NCI-H774 (cell line): ENCODE data around the gene MACROH2A2.
A peak's percentile ranks its signal among the peaks of the same experiment; 100 is the strongest.
"Not testable (repeated sequence)": the region's sequence is repeated elsewhere in the genome, so short reads cannot be mapped to it uniquely, and the experiment has no call there.

ENCODE experiments used
- DNase-seq: peaks from one replicate; lab custom pipeline; 2025; lab: John Stamatoyannopoulos, UW

Gene MACROH2A2

DNA sequence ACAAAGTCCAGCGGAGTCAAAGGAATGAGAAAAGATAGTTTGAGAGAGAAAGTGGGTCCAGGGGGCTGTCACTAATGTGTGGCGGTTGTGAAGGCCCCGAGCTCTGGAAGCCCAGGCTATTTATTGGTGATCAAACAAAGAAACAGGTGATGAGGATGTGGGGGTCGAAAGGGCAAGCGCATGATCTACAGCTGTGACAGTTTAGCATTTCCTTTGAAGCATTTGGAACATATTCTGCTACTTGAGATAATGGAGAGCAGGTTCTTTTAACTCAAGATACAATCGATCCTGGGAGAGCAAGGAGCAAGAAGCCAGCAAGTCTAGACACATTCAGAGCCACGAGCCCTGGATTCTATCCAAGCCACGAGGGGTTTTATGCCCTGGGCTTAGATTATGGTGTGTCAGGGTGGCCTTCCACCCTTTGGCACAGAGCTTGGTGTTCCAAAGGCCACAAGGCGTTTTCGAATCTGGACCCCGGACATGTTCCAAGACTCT lies 48.5 kb downstream of the MACROH2A2 start:
- not testable (repeated sequence) for DNase-seq

- DNase-seq, result no peak
These were observed 49.0 kb downstream of the MACROH2A2 start for GRCh38 chr10:70101668-70102067.

GRCh38 chr10:70106958-70107791 lies 54.5 kb downstream of the MACROH2A2 start:
- no peak for DNase-seq

DNA sequence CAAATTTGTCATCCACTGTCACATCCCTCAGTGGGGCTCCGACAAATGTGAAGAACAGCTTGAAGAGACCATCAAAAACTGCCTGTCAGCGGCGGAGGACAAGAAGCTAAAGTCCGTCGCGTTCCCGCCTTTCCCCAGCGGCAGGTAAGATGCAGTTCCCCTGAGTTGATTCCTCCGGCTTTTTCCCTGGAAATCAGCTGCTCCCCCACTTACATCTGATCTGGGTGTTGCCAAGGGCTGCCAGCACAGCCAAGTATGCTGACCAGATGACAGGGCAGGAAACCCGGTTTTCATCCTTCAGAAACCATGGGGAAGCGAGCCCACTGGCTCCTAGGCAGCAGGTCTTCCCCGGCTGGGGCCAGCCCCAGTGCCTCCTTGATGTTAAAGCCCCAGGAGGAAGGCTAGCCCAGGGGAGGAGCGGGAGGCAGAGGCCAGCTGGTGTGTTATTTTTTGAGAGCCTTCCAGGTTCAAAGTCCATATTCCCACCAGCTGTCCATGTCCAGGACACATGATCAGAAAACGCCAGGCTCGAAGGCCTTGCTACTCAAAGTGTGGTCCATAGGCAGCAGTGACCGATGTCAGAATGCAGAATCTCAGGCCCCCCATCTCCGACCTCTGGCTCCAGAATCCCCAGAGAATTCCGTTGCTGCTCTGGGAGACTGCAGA lies 56.6 kb downstream of the MACROH2A2 start:
- no peak for DNase-seq

GRCh38 chr10:70111496-70111895 lies 58.9 kb downstream of the MACROH2A2 start:
- DNase-seq, result no peak

DNA sequence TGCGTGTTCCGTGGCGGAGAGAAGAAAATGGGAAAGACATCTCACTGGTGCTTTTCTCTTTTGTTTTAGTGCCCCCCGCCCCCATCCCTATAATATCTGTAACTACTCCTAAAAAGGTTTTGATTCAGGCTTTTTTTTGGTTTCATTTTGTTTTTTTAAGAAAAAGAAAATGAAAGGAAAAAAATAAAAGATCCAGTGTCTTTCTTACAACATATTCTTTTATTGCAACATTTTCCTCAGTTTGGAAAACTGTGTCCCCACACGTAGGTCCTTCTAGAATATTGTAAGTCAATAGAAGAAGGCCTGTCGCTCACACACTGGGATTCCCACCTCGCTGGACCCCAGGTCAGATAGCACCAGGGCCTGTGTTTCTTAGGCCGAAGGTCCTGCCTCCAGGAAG lies 59.4 kb downstream of the MACROH2A2 start:
- no peak for DNase-seq

DNA sequence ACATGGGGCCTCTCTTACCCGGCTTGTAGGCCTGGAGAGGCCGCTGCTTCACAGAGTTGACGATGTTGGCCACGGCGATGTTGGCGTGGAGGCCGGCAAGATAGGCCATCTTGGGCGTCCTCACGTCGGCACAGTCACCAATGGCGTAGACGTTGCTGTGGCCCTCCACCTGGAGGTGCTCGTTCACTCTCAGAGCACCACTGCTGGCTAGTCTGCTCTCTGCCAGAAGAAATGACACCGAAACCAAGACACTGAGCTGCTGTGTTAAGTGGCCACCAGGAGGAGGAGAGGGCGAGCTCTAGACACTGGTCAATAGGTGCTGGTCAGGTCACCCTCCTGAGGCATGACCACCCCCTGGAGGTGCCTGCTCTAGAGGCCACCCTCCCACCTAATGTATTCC lies 62.3 kb downstream of the MACROH2A2 start:
- DNase-seq, result no peak

DNA sequence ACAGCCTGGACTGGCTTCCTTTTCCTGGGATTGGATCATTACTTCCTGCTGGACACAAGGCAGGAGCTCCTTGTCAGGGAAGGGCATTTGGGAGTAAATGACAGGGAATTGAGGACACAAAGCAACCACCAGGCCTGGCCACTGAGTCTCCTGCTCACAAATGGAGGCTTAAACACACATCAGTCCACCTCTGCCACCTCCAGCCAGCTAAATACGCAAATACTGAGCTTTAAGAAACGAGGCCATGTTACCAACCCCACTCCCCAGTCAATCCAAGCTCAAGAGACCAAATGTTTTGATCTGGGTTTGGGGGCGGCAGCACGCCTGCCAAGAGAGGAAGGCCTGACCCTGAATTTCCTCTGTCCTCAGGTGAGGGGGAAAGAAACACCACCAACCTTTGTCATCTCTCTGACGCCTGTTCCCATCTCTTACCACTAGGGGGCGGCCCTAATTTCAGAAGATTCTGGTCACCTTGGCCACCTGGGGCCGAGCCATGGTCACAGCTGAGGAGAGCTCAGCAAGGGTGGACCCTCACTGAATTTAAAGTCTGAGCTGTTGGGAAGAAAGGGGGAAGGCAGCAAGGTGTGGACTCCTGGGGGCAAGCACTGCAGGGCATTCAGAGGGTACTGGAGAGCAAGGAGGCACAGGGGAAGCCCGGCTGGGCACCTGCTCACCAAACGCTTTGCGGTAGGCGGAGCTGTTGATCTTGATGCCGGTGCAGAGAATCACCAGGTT lies 63.5 kb downstream of the MACROH2A2 start:
- peak; percentile 6 for DNase-seq

GRCh38 chr10:70117646-70118045 lies 65.0 kb downstream of the MACROH2A2 start:
- DNase-seq, result no peak

GRCh38 chr10:70118196-70118595 lies 65.5 kb downstream of the MACROH2A2 start:
- DNase-seq, result no peak

DNA sequence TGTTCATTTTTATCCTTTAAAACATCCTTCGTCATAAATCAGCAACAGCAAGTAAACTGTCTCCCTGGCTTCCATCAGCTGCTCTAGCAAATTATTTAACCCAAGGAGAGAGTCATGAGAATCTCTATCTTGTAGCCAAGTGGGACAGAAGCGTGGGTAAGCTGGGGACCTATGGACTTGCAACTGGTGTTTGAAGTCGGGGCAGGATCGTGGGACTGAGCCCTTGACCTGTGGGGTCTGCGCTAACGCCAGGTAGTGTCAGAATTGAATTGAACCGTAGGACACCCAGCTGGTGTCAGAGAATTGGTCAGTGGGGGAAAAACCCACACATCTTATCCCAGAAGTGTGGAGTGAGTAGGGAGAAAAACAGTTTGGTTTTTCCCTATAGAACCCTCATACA lies 66.6 kb downstream of the MACROH2A2 start:
- DNase-seq, result no peak

DNA sequence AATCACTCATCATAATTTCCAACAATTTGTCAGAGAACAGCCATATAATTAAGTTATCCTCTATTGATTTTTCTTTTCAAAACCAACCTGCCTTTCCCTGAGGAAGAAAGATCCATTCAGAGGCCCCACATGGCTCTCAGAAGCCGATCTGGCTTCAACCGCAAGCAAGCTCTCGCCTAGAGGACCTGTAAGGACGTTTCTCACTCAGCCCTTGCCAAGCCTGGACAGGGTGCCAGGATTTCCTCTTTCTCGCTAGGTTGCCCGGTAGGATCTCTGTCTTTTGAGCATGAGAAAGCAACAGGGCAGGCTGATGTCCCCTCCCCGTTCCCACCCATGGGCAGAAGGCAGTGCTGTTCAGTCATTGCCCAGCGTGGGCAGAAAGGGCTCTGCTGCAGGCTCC lies 67.0 kb downstream of the MACROH2A2 start:
- DNase-seq, result no peak

DNA sequence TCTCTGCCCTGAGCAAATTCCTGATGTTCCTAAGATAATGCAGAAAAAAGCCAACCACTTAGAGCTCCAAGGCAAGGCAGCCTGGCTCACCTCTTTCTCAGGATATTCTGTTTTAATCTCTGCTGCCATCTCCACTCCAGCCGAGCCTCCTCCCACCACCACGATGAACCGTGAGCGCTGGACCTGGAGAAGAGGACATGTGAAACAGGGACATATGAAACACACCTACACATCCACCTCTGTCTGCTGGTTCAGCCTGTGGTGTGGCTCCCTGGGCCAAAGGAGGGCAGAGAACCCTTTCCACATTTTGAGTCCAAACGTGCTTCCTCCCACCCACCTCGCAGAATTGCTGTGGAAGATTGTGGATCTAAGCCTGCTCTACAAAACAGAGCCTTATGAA lies 67.8 kb downstream of the MACROH2A2 start:
- no peak for DNase-seq

GRCh38 chr10:70121281-70121949 lies 68.8 kb downstream of the MACROH2A2 start:
- no peak for DNase-seq

DNA sequence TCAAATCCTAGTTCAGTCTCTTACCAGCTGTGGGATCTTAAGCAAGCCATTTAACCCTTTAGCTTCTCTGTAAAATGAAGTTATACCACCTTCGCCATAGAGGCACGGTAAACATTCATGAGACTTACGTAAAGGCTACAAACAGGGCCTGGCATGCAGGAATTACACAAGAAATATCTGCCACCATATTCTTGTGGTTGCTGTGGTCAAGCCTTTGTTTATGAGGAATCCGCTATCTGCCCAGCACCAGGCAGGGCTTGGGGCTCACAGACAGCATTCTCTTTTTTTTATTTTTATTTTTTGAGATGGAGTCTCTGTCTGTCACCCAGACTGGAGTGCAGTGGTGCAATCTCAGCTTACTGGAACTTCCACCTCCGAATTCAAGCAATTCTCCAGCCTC lies 70.1 kb downstream of the MACROH2A2 start:
- DNase-seq, result no peak

- not testable (repeated sequence) for DNase-seq
These were observed 70.5 kb downstream of the MACROH2A2 start for GRCh38 chr10:70123166-70123565.

DNA sequence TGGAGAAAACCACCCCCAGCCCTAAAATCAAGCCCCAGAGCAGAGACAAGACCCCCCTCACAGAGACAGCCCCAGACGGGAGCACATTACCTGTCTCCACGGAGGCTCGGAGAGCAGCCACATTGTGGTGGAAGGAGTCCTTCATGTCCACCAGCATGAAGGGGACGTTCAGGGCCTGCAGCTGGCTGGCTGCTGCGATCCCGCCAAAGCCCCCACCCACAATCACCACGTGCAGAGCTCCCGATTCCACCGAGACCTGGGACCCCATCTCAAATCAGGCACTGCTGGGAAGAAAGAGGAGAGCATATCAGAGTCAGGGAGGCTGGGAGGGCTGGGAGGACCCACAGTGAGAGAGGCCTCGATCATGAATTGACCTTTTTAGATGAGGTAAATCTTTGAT lies 71.2 kb downstream of the MACROH2A2 start:
- DNase-seq, result no peak

DNA sequence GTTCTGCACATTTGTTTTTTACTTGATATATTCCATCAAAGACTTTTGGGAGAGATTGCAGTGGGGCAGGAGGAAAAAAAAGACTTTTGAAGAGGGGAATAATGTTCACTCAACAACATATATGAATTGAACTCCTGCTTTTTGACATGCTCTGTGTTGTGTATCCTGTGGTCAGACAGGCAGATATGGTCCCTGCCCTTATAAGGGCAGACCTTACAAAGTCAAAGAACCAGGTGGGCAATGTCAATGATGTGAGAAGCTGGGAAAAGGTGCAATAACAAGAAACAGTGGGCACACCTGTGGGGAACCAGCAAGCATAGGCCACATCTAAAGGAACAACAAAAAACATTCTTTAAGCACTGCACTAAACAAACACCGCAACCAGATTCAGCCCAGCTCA lies 71.8 kb downstream of the MACROH2A2 start:
- no peak for DNase-seq

GRCh38 chr10:70124918-70125317 lies 72.3 kb downstream of the MACROH2A2 start:
- DNase-seq, result no peak

- DNase-seq, result no peak
These were observed 73.4 kb downstream of the MACROH2A2 start for GRCh38 chr10:70125918-70126552.

GRCh38 chr10:70126700-70127395 lies 74.2 kb downstream of the MACROH2A2 start:
- no peak for DNase-seq
